ENCODE data around the gene GABRG3. TPM values are rescaled to one million over a fixed set of nuclear protein-coding genes. Genes with fewer than 3 reads are reported as not detected.

Gene GABRG3
- total RNA-seq, 1 donor: not detected

DNA sequence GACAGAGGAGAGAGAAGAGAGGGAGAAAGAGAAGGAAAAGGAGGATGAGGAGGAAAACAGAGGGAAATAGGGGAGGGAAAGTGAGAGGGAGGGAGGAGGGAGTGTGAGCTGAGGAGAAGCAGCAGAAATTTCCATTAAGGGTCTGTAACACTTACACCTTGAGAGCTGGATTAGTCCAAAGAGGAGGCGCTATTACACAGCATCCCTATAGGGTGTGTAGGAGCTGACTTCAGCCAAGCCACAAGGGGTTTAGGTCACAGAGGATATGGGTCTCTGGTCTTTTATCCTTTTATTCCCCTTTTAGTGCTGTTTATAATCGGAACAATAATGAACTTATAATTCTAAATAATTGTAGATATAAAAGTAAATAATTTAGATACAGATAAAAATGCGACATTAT lies 230.4 kb downstream of the GABRG3 start:
- H3K4me3 ChIP-seq (ENCODE audit: low read depth, low read length): no peak overlapping the region
- DNase-seq (ENCODE audit: low read depth): no peak
- TF ChIP-seq, protein P1, sequence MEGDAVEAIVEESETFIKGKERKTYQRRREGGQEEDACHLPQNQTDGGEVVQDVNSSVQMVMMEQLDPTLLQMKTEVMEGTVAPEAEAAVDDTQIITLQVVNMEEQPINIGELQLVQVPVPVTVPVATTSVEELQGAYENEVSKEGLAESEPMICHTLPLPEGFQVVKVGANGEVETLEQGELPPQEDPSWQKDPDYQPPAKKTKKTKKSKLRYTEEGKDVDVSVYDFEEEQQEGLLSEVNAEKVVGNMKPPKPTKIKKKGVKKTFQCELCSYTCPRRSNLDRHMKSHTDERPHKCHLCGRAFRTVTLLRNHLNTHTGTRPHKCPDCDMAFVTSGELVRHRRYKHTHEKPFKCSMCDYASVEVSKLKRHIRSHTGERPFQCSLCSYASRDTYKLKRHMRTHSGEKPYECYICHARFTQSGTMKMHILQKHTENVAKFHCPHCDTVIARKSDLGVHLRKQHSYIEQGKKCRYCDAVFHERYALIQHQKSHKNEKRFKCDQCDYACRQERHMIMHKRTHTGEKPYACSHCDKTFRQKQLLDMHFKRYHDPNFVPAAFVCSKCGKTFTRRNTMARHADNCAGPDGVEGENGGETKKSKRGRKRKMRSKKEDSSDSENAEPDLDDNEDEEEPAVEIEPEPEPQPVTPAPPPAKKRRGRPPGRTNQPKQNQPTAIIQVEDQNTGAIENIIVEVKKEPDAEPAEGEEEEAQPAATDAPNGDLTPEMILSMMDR (IDR thresholded peaks at IDR 0.05; ENCODE audit: insufficient read depth, low read depth, low read length): no peak

DNA sequence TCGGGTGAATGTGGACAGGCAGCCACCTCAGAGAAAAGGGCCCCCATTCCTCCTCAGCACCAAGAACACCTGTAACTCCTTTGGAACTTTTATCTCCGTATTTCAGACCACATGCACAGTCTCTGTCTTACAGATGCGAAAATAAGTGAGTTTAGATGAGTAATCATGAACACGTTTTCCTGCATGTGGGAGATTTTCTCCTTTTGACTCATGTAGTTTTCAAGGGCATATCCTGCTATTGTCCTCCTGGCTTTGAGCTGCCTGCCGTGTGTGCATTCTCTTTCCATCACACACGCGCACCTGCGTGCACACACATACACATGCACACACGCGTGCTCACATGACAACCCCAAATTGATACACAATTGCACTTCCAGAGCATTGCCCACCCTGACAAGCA lies 239.2 kb downstream of the GABRG3 start:
- TF ChIP-seq, protein P1 (IDR thresholded peaks at IDR 0.05; ENCODE audit: insufficient read depth, low read depth, low read length): no peak
- no peak overlapping the region for H3K4me3 ChIP-seq (ENCODE audit: low read depth, low read length)
- DNase-seq (ENCODE audit: low read depth): no peak

DNA sequence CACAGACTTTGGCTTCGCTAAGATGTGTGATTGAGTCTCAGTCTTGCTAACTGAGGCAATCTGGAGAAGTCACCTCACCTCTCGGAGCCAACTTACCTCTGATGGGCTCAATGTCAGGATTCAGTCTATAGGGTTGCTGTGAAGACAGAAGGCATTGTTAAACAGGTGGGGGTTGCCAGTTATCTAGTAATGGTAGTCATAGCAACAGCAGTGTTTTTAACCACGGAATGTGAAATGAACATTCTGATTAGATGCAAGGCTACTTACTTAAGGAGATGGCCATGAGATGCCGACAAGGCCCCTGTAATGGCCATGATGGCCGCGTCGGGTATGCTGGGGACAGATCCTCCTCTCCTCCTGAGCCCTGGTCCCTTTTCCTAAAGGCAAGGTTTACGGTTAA lies 243.1 kb downstream of the GABRG3 start:
- no peak for DNase-seq (ENCODE audit: low read depth)
- TF ChIP-seq, protein P1 (IDR thresholded peaks at IDR 0.05; ENCODE audit: insufficient read depth, low read depth, low read length): no peak
- H3K4me3 ChIP-seq (ENCODE audit: low read depth, low read length): no peak overlapping the region

DNA sequence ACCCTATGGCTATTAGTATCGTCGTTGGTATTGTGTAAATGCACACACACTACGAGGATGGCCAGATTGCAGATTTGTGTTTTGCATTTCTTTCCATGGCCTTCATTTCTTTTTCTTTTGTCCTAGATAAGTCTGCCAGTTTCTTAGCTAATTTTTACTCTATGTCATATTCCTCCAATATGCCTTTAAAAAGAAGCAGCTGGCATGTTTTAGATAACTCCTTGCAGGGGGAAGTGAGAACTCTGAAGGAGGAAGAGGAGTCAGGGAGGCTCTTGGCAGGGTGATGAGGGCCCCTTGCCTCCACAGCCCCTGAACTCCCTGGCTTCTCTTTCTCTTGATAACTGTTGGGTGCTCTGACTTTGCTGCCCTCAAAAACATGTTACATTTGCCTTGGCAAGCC lies 244.0 kb downstream of the GABRG3 start:
- TF ChIP-seq, protein P1 (IDR thresholded peaks at IDR 0.05; ENCODE audit: insufficient read depth, low read depth, low read length): no peak
- H3K4me3 ChIP-seq (ENCODE audit: low read depth, low read length): no peak overlapping the region
- no peak for DNase-seq (ENCODE audit: low read depth)

DNA sequence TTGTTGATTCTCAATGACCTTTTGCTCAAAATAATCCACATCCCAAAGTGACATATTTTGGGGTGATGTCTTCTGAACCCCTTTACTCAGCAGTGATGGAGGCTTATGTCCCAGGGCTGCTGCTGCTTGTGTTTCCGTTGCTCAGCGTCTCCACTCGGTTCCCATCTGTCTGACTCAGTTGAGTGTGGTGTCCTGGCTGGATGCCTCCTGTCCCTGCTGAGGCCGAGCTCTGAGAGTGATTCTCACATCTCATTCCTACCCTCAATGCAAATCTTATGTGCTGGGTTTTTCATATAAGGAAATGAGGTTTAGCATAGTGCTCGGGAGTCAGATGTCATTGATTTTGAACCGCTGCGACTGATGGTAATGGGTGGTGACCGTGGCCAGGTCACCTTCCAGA lies 247.4 kb downstream of the GABRG3 start:
- TF ChIP-seq, protein P1 (IDR thresholded peaks at IDR 0.05; ENCODE audit: insufficient read depth, low read depth, low read length): no peak
- no peak overlapping the region for H3K4me3 ChIP-seq (ENCODE audit: low read depth, low read length)
- no peak for DNase-seq (ENCODE audit: low read depth)

DNA sequence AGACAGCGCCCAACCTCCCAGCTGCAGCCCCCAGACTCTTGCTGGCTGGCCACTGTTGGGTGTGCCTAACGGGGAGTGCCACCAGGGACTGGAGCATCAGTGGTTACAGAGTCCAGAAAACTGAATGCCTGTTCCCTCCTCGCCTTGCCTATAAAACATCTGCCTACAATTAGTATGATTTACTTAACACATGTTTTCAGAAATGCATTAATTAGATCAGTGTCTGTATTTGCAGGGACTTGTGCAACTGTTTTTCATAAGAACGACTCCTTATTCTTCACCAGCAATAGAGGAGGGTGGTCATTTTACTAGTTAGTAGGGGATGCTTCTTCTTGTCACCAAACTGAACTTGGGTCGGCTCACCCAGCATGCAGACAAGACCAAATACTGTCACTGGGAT lies 248.7 kb downstream of the GABRG3 start:
- H3K4me3 ChIP-seq (ENCODE audit: low read depth, low read length): no peak overlapping the region
- DNase-seq (ENCODE audit: low read depth): no peak
- TF ChIP-seq, protein P1 (IDR thresholded peaks at IDR 0.05; ENCODE audit: insufficient read depth, low read depth, low read length): no peak

DNA sequence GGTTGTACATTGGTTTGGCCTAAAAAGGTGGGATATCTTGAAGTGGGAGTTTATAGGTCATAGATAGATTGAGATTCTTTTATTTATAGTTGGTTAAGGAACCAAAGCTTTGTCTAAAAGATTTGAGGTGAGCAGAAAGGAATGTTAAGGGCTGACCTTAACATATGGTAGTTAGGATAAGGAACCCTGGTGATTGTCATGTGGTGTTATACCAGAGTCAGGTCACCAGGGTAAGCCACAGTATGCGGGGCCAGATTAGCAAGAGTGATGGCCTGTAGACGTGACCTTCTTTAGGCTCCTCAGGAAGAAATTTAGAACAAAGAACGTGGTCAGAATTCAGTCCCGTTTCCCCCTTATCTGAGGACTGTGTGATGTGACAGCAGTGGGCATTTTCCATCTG lies 249.2 kb downstream of the GABRG3 start:
- no peak for DNase-seq (ENCODE audit: low read depth)
- no peak overlapping the region for H3K4me3 ChIP-seq (ENCODE audit: low read depth, low read length)
- TF ChIP-seq, protein P1 (IDR thresholded peaks at IDR 0.05; ENCODE audit: insufficient read depth, low read depth, low read length): no peak
